Adrenal gland (tissue), 12 donors: ENCODE measurements around the gene PCSK6. TPM values are rescaled to one million over a fixed set of nuclear protein-coding genes. Genes with fewer than 3 reads are reported as not detected.

Source experiments
- DNase-seq, 7 donors: peaks; one replicate each; pipeline ENCODE4 v3.0.0-alpha.2; 2019 to 2020
- H3K27ac ChIP-seq, 5 donors: fragments of 200-600 bp; sonication (generic) in 4 of 5; 1 replicate in 3 of 5; 2 replicates in 2 of 5; pipeline versions ENCODE4 v1.5.1 to v1.8.0; 2016 to 2020; ENCODE audit warnings: mild to moderate bottlenecking in 1 of 5
- H3K27me3 ChIP-seq: fragments of 200-600 bp; 2 replicates; pipeline ENCODE4 v1.8.0; 2021
- H3K36me3 ChIP-seq, 2 donors: fragments of 200-600 bp; replicated peaks in 1 of 2; 1 replicate in 1 of 2; 2 replicates in 1 of 2; pipeline versions ENCODE4 v1.5.1 to v1.8.0; 2018 to 2022
- H3K4me1 ChIP-seq, 2 donors: fragments of 200-600 bp; replicated peaks in 1 of 2; 1 replicate in 1 of 2; 2 replicates in 1 of 2; pipeline versions ENCODE4 v1.5.1 to v1.8.0; 2018 to 2021
- H3K4me3 ChIP-seq, 4 donors: fragments of 200-600 bp; sonication (generic) in 3 of 4; one replicate each; pipeline ENCODE4 v1.5.1; 2016 to 2018
- H3K9me3 ChIP-seq, 3 donors: fragments of 200-600 bp; sonication (generic) in 1 of 3; replicated peaks in 1 of 3; 1 replicate in 2 of 3; 2 replicates in 1 of 3; pipeline versions ENCODE4 v1.5.1 to v1.8.0; 2016 to 2021
- CTCF ChIP-seq, 6 experiments: fragments of 450-650 bp in 4 of 6; fragments of 200-600 bp in 2 of 6; sonication (generic) in 1 of 6; IDR thresholded peaks; 1 replicate in 5 of 6; 2 replicates in 1 of 6; pipeline versions ENCODE4 v1.5.1 to v1.8.0; 2016 to 2021; ENCODE audit warnings: antibody characterized with exemption in 6 of 6, mild to moderate bottlenecking in 2 of 6, moderate library complexity in 1 of 6
- POLR2A ChIP-seq, 2 donors: fragments of 450-650 bp; IDR thresholded peaks; one replicate each; pipeline ENCODE4 v1.6.1; 2017; ENCODE audit warnings: antibody characterized with exemption in 2 of 2, mild to moderate bottlenecking in 2 of 2, moderate library complexity in 1 of 2
- WGBS, 4 donors: extraction: QIAGEN DNeasy Blood & Tissue Kit in 2 of 4; methylation state at CpG; one replicate each; pipeline versions ENCODE4 v1.1.5 to v1.1.7; 2013 to 2017; 5-methylcytosine and 5-hydroxymethylcytosine counted together
- intact Hi-C, 2 donors: fragments of 100-400 bp; cut with DNase I; formaldehyde crosslinking; loops; one replicate each; pipeline versions ENCODE4 v1.14.1 to v1.15.0; 2022 to 2023
- polyA plus RNA-seq, 3 donors: library from polyadenylated mRNA; stranded (reverse); fragments of 200-250 nt in 2 of 3; fragments of 350-450 nt in 1 of 3; fragmentation: Illumina TruSeq in 1 of 3; extraction: RNeasy Lipid Tissue Mini Kit (QIAGEN cat#74804) in 1 of 3; gene quantifications; one replicate each; pipeline ENCODE4 v1.2.3, GENCODE V29; 2013 to 2014
- total RNA-seq, 9 donors: library from RNA; depleted of rRNA in 4 of 9; stranded (reverse); fragments of >200 nt in 4 of 9; fragments of 120-200 nt in 1 of 9; fragmentation: NEBNext Ultra II Directional in 1 of 9; extraction: Animal tissue kit (Norgen Biotek cat#: 25700) in 1 of 9; gene quantifications; one replicate each; pipeline versions ENCODE4 v1.1.0 to v1.2.4, GENCODE V29; 2013 to 2023
- donor health status: healthy with polysubstance abuse.
- donor health status: Bipolar disorder and iron deficiency.
- donor health status: DM: yes; HTN: yes; CAD: no.
- donor health status: DM: no; HTN: no; CAD: no.
- donor health status: DM: no; HTN: no; CAD: no.
- donor health status: DM: yes; HTN: yes; CAD: no.

The PCSK6 gene
- total and polyA plus RNA-seq, 12 donors = 0.88 to 53.0 (median 5.6) TPM

GRCh38 chr15:101258238-101259144 lies 231.0 kb downstream of the PCSK6 start:
- H3K27ac ChIP-seq = no peak overlapping the region
- H3K36me3 ChIP-seq = no peaks in the 10 kb centered on the region
- no peak overlapping the region for H3K4me3 ChIP-seq
- TF ChIP-seq POLR2A (IDR thresholded peaks at IDR 0.05) (no peak), CTCF (IDR thresholded peaks at IDR 0.05) (peak; percentile 63 to 96 (median 91))
- DNase-seq = peak; percentile 57 to 88 (median 74)
- 19 to 37% (median 27%) methylated on average over 8 to 11 of the region's 11 CpGs for WGBS, 4 donors
- H3K9me3 ChIP-seq = no peaks in the 10 kb centered on the region
- H3K4me1 ChIP-seq = peaks cover 0 to 10% of the 10 kb centered on the region in 2 donors
- intact Hi-C loops = loop anchor here (2.0 to 10.0 kb wide), 4 partner anchors 74 to 244 kb away; no protein-coding TSS in a partner anchor
- no peaks in the 10 kb centered on the region for H3K27me3 ChIP-seq

GRCh38 chr15:101256757-101257156 lies 232.8 kb downstream of the PCSK6 start:
- intact Hi-C loops = loop anchor here (2.0 to 10.0 kb wide), 4 partner anchors 72 to 169 kb away; no protein-coding TSS in a partner anchor
- H3K4me1 ChIP-seq = peaks cover 4 to 18% of the 10 kb centered on the region in 2 donors
- no peak overlapping the region for H3K4me3 ChIP-seq
- H3K27ac ChIP-seq = no peak overlapping the region
- H3K27me3 ChIP-seq = no peaks in the 10 kb centered on the region
- H3K36me3 ChIP-seq = no peaks in the 10 kb centered on the region
- DNase-seq = peak in 1 of 7 donors; percentile 15
- WGBS, 4 donors = 88 to 94% (median 93%) methylated on average over 6 of the region's 6 CpGs
- no peak for TF ChIP-seq CTCF (IDR thresholded peaks at IDR 0.05)
- no peak for TF ChIP-seq POLR2A (IDR thresholded peaks at IDR 0.05)
- no peaks in the 10 kb centered on the region for H3K9me3 ChIP-seq

- Histone ChIP-seq H3K9me3 (no peaks in the 10 kb centered on the region), H3K36me3 (no peaks in the 10 kb centered on the region), H3K27me3 (no peaks in the 10 kb centered on the region), H3K4me1 (peaks cover 4 to 18% of the 10 kb centered on the region in 2 donors), H3K4me3 (no peak overlapping the region), H3K27ac (peak overlapping the region in 2 of 5 donors; percentile 13 to 23)
- peak in 6 of 7 donors; percentile 63 to 88 (median 83) for DNase-seq
- intact Hi-C loops = loop anchor here (2.0 to 10.0 kb wide), 4 partner anchors 71 to 168 kb away; no protein-coding TSS in a partner anchor
- TF ChIP-seq POLR2A (IDR thresholded peaks at IDR 0.05) = peak in 1 of 2 donors; percentile 46
- no peak for TF ChIP-seq CTCF (IDR thresholded peaks at IDR 0.05)
- WGBS, 4 donors = 23 to 37% (median 26%) methylated on average over 8 of the region's 8 CpGs
Measured at GRCh38 chr15:101255615-101256241, 233.8 kb downstream of the PCSK6 start.

- no peaks in the 10 kb centered on the region for H3K36me3 ChIP-seq
- 68 to 73% (median 72%) methylated on average over 5 of the region's 5 CpGs for WGBS, 4 donors
- H3K27me3 ChIP-seq = no peaks in the 10 kb centered on the region
- intact Hi-C loops = loop anchor here (5.0 to 10.0 kb wide), 3 partner anchors 70 to 168 kb away; no protein-coding TSS in a partner anchor
- TF ChIP-seq CTCF (IDR thresholded peaks at IDR 0.05) (no peak), POLR2A (IDR thresholded peaks at IDR 0.05) (no peak)
- H3K9me3 ChIP-seq = no peaks in the 10 kb centered on the region
- no peak overlapping the region for H3K4me3 ChIP-seq
- peaks cover 4 to 25% of the 10 kb centered on the region in 2 donors for H3K4me1 ChIP-seq
- peak in 1 of 7 donors; percentile 13 for DNase-seq
- peak overlapping the region in 1 of 5 donors; percentile 13 for H3K27ac ChIP-seq
Measured at GRCh38 chr15:101255051-101255395, 234.5 kb downstream of the PCSK6 start.
